Measurements from ENCODE around the gene SLC2A8.

Gene SLC2A8

GRCh38 chr9:127396808-127397645 is at the start of gene SLC2A8:
SLC2A8 (plus strand) TSS chr9:127397169; CDS start chr9:127397231, 62 bp downstream.
- peak; percentile 98 for DNase-seq

GRCh38 chr9:127347831-127348776 is 48.9 kb upstream of the SLC2A8 start:
- DNase-seq, result no peak

- DNase-seq, result no peak
Measured at GRCh38 chr9:127349483-127350113, 47.4 kb upstream of the SLC2A8 start.

GRCh38 chr9:127351182-127352166 is 45.5 kb upstream of the SLC2A8 start:
- DNase-seq, result no peak

GRCh38 chr9:127353882-127354281 is 43.1 kb upstream of the SLC2A8 start:
- no peak for DNase-seq

GRCh38 chr9:127356906-127357305 is 40.1 kb upstream of the SLC2A8 start:
- DNase-seq, result no peak

- DNase-seq, result no peak
Measured at GRCh38 chr9:127358023-127358535, 38.9 kb upstream of the SLC2A8 start.

- DNase-seq, result no peak
Measured at GRCh38 chr9:127358770-127359169, 38.2 kb upstream of the SLC2A8 start.

GRCh38 chr9:127360250-127360649 is 36.7 kb upstream of the SLC2A8 start:
- DNase-seq, result no peak

- no peak for DNase-seq
Measured at GRCh38 chr9:127360829-127361228, 36.1 kb upstream of the SLC2A8 start.

- DNase-seq, result no peak
Measured at GRCh38 chr9:127361561-127361960, 35.4 kb upstream of the SLC2A8 start.

- no peak for DNase-seq
Measured at GRCh38 chr9:127362829-127363228, 34.1 kb upstream of the SLC2A8 start.

- no peak for DNase-seq
Measured at GRCh38 chr9:127365461-127365860, 31.5 kb upstream of the SLC2A8 start.

GRCh38 chr9:127366594-127366993 is 30.4 kb upstream of the SLC2A8 start:
- DNase-seq, result no peak

GRCh38 chr9:127368852-127369402 is 28.0 kb upstream of the SLC2A8 start:
- DNase-seq, result no peak

- no peak for DNase-seq
Measured at GRCh38 chr9:127369428-127369827, 27.5 kb upstream of the SLC2A8 start.

GRCh38 chr9:127370147-127370579 is 26.8 kb upstream of the SLC2A8 start:
- no peak for DNase-seq

GRCh38 chr9:127370672-127371648 is 26.0 kb upstream of the SLC2A8 start:
- DNase-seq, result no peak

GRCh38 chr9:127380479-127380878 is 16.5 kb upstream of the SLC2A8 start:
- DNase-seq, result no peak

- DNase-seq, result no peak
Measured at GRCh38 chr9:127382541-127382940, 14.4 kb upstream of the SLC2A8 start.

All from right forelimb (tissue), 1 donor.